A549 (cell line): ENCODE data around the gene COL26A1. TPM values are rescaled to one million over a fixed set of nuclear protein-coding genes. Genes with fewer than 3 reads are reported as not detected.

ENCODE experiments used
- ATAC-seq, 2 experiments: fragments of 200-7000 bp in 1 of 2; fragments of >200 bp in 1 of 2; cut with Nextera tagmentation in 1 of 2; cut with Tn5 transposase in 1 of 2; 3 replicates each; pipeline versions ENCODE4 v1.8.0 to v1.9.1; 2018 to 2020; ENCODE audit warnings: mild to moderate bottlenecking in 1 of 2, moderate library complexity in 1 of 2
- CTCF ChIA-PET: fragments of 300-600 bp; sonication (Branson Sonifier 250); formaldehyde crosslinking; extraction: SDS; loops from one replicate; lab custom pipeline; 2021; ENCODE audit warnings: antibody characterized with exemption, inconsistent platforms; lab: Yijun Ruan, JAX
- POLR2A ChIA-PET: fragments of 350-600 bp; formaldehyde crosslinking; extraction: SDS; loops from one replicate; lab custom pipeline; 2021; ENCODE audit warnings: antibody characterized with exemption, inconsistent platforms; lab: Yijun Ruan, JAX
- DNase-seq, 2 experiments: peaks; one replicate each; pipeline versions ENCODE4 v3.0.0 to v3.0.0-alpha.2; 2011 to 2016; ENCODE audit warnings: low read depth in 1 of 2, low spot score in 1 of 2
- FAIRE-seq: peaks from 2 replicates; lab custom pipeline; 2011; peaks lifted over from hg19 to GRCh38; lab: Jason Lieb, UNC
- H3K27ac ChIP-seq, 2 experiments: fragments of >200 bp; sonication (Bioruptor Twin); formaldehyde crosslinking; 3 replicates each; pipeline ENCODE4 v1.5.1; 2016 to 2017
- H3K4me1 ChIP-seq: fragments of >200 bp; sonication (Bioruptor Twin); formaldehyde crosslinking; 3 replicates; pipeline ENCODE4 v1.6.1; 2016
- H3K4me2 ChIP-seq: fragments of >200 bp; sonication (Bioruptor Twin); formaldehyde crosslinking; 3 replicates; pipeline ENCODE4 v1.6.1; 2016
- H3K4me3 ChIP-seq: fragments of >200 bp; sonication (Bioruptor Twin); formaldehyde crosslinking; 3 replicates; pipeline ENCODE4 v1.5.1; 2016
- H3K9me3 ChIP-seq: fragments of >200 bp; sonication (Bioruptor Twin); formaldehyde crosslinking; 3 replicates; pipeline ENCODE4 v1.6.1; 2016
- CHD2 ChIP-seq: fragments of 150-350 bp; IDR thresholded peaks from 2 replicates; pipeline ENCODE4 v1.6.1; 2014; ENCODE audit warnings: low read length; ENCODE audit not compliant: partially characterized antibody
- EHMT2 ChIP-seq: fragments of 200-600 bp; sonication (generic); IDR thresholded peaks from 2 replicates; pipeline ENCODE4 v1.6.1; 2016; ENCODE audit warnings: antibody characterized with exemption, low read depth, mild to moderate bottlenecking, moderate library complexity
- ESRRA ChIP-seq: fragments of 150-350 bp; IDR thresholded peaks from 2 replicates; pipeline ENCODE4 v1.6.1; 2014; ENCODE audit warnings: mild to moderate bottlenecking, low read length, borderline replicate concordance
- FOSL2 ChIP-seq, 2 experiments: fragments of 450-650 bp in 1 of 2; fragments of >200 bp in 1 of 2; sonication (Bioruptor Twin) in 1 of 2; formaldehyde crosslinking; IDR thresholded peaks; 2 replicates each; pipeline versions ENCODE4 v1.5.0 to v1.6.1; 2016 to 2020; ENCODE audit warnings: mild to moderate bottlenecking in 1 of 2, moderate library complexity in 1 of 2
- GATA3 ChIP-seq: IDR thresholded peaks from 2 replicates; pipeline ENCODE4 v1.6.1; 2012; ENCODE audit warnings: borderline replicate concordance
- HDAC2 ChIP-seq: fragments of 200-600 bp; sonication (generic); IDR thresholded peaks from 2 replicates; pipeline ENCODE4 v1.6.1; 2016
- HOXA7 ChIP-seq: fragments of 250-450 bp; sonication (Bioruptor Pico); IDR thresholded peaks from 2 replicates; pipeline ENCODE4 v1.5.0; 2020; ENCODE audit warnings: mild to moderate bottlenecking, moderate library complexity
- HOXB5 ChIP-seq: fragments of 250-450 bp; sonication (Bioruptor Pico); IDR thresholded peaks from 2 replicates; pipeline ENCODE4 v1.5.0; 2020; ENCODE audit warnings: mild to moderate bottlenecking, moderate library complexity
- JUN ChIP-seq, 2 experiments: fragments of >200 bp; sonication (Bioruptor Twin); formaldehyde crosslinking; IDR thresholded peaks; 2 replicates in 1 of 2; 3 replicates in 1 of 2; pipeline ENCODE4 v1.6.1; 2016 to 2017
- JUNB ChIP-seq: fragments of >200 bp; sonication (Bioruptor Twin); formaldehyde crosslinking; IDR thresholded peaks from 2 replicates; pipeline ENCODE4 v1.6.1; 2016
- KDM1A ChIP-seq: fragments of 200-600 bp; sonication (generic); IDR thresholded peaks from 2 replicates; pipeline ENCODE4 v1.6.1; 2016; ENCODE audit warnings: low read depth, mild to moderate bottlenecking
- MAZ ChIP-seq: fragments of 150-350 bp; IDR thresholded peaks from 2 replicates; pipeline ENCODE4 v1.6.1; 2014; ENCODE audit warnings: antibody characterized with exemption, low read depth, low read length, borderline replicate concordance
- MYC ChIP-seq: IDR thresholded peaks from 2 replicates; pipeline ENCODE4 v1.6.1; 2012; ENCODE audit warnings: mild to moderate bottlenecking, inconsistent platforms, low read length, improper control_type of control experiment, borderline replicate concordance
- SREBF2 ChIP-seq: fragments of 450-650 bp; IDR thresholded peaks from 2 replicates; pipeline ENCODE4 v1.6.1; 2014; ENCODE audit warnings: mild to moderate bottlenecking, moderate library complexity
- TP53 ChIP-seq: fragments of 250-450 bp; sonication (Bioruptor Pico); IDR thresholded peaks from 2 replicates; pipeline ENCODE4 v1.5.0; 2021; ENCODE audit warnings: mild to moderate bottlenecking, moderate library complexity
- ZNF302 ChIP-seq: fragments of 250-450 bp; sonication (Bioruptor Pico); IDR thresholded peaks from 2 replicates; pipeline ENCODE4 v1.9.0; 2021; ENCODE audit warnings: inconsistent platforms, mild to moderate bottlenecking, moderate library complexity
- WGBS: methylation state at CpG from one replicate; pipeline ENCODE4 v1.1.6; 2017; ENCODE audit errors: missing lambda C conversion rate; 5-methylcytosine and 5-hydroxymethylcytosine counted together
- polyA plus RNA-seq, 4 experiments: library from polyadenylated mRNA; depleted of rRNA in 3 of 4; stranded (reverse); fragments of >200 nt; fragmentation: RNase III in 1 of 4; extraction: RNeasy Plus Mini Kit Qiagen cat#74134 plus additional on column Dnase treatment in 1 of 4; gene quantifications; 2 replicates in 3 of 4; 3 replicates in 1 of 4; pipeline ENCODE4 v1.2.3, GENCODE V29; 2011 to 2017
- TF ChIP-seq, protein P1 (sequence below): IDR thresholded peaks from 2 replicates; pipeline ENCODE4 v1.6.1; 2012

The COL26A1 gene
- polyA plus RNA-seq, 2 of the 4 experiments (the other 2 are of a cell fraction) = 0.52 to 1.4 TPM

DNA sequence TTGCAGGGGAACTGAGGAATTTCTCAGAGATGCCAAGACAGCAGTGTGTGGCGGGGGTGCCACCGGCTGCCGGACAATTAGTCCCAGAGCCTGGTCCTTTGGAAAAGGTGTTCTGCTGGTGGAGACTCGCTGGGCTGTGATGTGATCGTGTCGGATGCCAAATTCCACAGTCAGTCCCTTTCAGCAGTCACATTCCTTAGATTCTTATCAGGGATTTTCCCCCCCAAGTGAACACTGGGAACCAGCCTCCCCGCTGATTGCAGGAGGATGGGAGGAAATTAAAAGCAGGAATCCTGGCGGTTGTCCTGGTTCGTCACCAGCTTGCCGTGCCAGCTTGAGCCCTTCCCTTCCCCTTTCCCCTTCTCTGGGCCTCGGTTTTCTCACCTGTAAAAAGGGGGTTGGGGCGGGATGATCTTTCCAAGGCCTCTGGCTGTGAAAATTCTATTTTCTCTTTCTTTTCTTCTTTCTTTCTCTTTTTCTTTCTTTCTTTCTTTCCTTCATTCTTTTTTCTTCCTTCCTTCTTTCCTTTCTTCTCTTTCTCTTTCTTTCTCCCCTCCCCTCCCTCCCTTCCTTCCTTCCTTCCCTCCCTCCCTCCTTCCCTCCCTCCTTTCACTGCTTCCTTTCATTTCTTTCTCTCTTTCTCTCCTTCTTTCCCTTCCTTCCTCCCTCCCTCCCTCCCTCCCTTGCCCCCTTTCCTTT, 39.6 kb downstream of the COL26A1 start:
- Histone ChIP-seq H3K9me3 (no peaks in the 10 kb centered on the region), H3K4me3 (peak overlapping the region; percentile 5; the same call in 1 of the 3 replicates), H3K4me1 (peaks cover 18% of the 10 kb centered on the region), H3K27ac (peak overlapping the region; percentile 48 to 67; a peak in 5 of 6 replicates), H3K4me2 (peak overlapping the region; percentile 62)
- CTCF ChIA-PET = interaction anchor here (1.0 to 3.6 kb wide), 2 partner anchors 9 to 140 kb away, joined by 3 to 18 read pairs; no protein-coding TSS in a partner anchor
- WGBS = 4% methylated on average over 12 of the region's 12 CpGs
- TF ChIP-seq CHD2 (no peak), GATA3 (peak; percentile 93), MAZ (no peak)
- FAIRE-seq = peak; percentile 56
- peak; percentile 71 to 72 for DNase-seq
- ATAC-seq = peak; percentile 71 to 79
- POLR2A ChIA-PET = interaction anchor here (1.1 kb wide), 1 partner anchor 80 kb away, joined by 4 read pairs; the partner anchor contains the start of gene IFT22

DNA sequence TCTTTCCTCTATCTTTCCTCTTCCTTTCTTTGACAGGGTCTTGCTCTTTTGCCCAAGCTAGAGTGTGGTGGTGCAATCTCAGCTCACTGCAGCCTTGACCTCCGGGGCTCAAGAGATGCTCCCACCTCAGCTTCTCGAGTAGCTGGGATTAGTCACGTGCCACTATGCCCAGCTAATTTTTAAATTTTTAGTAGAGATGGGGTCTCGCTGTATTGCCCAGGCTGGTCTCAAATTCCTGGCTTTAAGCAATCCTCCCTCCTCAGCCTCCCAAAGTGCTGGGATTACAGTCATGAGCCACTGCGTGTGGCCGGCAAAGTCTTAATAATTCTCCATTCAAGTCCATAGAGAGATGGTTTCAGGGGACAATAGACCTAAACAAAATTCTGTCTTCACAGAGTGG, 40.2 kb downstream of the COL26A1 start:
- Histone ChIP-seq H3K4me3 (no peak overlapping the region), H3K27ac (peak overlapping the region; percentile 31 to 67; a peak in 4 of 6 replicates), H3K4me1 (peaks cover 18% of the 10 kb centered on the region), H3K9me3 (no peaks in the 10 kb centered on the region), H3K4me2 (peak overlapping the region; percentile 62)
- CTCF ChIA-PET = interaction anchor here (0.8 to 3.6 kb wide), 3 partner anchors 9 to 140 kb away, joined by 3 to 18 read pairs (median 3); no protein-coding TSS in a partner anchor
- DNase-seq = no peak
- TF ChIP-seq JUNB = no peak
- TF ChIP-seq KDM1A = no peak
- TF ChIP-seq ESRRA = no peak
- no peak for TF ChIP-seq FOSL2 (IDR thresholded peaks at IDR 0.05)
- TF ChIP-seq FOSL2 (CRISPR knock-in tag; IDR thresholded peaks at IDR 0.05) = no peak
- TF ChIP-seq HOXB5 = no peak
- no peak for TF ChIP-seq HOXA7
- no peak for TF ChIP-seq HDAC2
- POLR2A ChIA-PET = interaction anchor here (1.1 kb wide), 1 partner anchor 81 kb away, joined by 4 read pairs; the partner anchor contains the start of gene IFT22
- 61% methylated on average over 6 of the region's 6 CpGs for WGBS
- FAIRE-seq = no peak
- no peak for ATAC-seq

DNA sequence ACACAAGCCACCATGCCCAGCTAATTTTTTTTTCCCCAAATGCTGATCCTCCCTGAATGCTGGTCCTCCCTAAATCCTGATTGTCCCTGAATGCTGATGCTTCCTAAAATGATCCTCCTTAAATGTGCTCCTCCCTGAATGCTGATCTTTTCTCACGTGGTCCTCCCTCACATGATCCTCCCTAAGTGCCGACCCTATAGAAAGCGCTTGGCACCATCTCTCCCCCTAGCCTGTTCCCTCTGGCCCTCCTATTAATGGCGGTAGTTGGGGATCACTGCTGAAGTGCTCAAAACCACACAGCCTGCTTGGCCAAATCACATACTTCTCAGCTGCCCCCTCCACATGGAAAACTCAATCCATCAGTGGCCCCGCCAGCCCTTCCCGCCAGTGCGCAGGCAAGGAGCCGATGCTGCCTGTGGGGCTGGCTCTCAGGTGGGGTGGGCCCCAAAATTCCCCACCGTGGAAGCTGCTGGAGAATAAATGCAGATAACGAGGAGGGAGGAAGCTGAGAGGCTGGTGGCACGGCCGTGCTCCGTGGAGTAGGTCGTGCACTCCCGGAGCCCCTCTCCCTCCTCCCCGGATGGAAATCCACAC, 42.9 kb downstream of the COL26A1 start:
- FAIRE-seq = no peak
- ChIA-PET POLR2A (no interaction called here), CTCF (interaction anchor here (1.1 to 2.5 kb wide), 3 partner anchors 21 to 84 kb away, joined by 3 to 6 read pairs (median 3); partner anchors contain the start of gene IFT22)
- Histone ChIP-seq H3K4me3 (no peak overlapping the region), H3K9me3 (peaks cover 20% of the 10 kb centered on the region), H3K4me2 (no peak overlapping the region), H3K4me1 (peaks cover 18% of the 10 kb centered on the region), H3K27ac (no peak overlapping the region)
- no peak for DNase-seq
- no peak for ATAC-seq
- TF ChIP-seq TP53 (CRISPR knock-in tag) (no peak), JUN (IDR thresholded peaks at IDR 0.05) (no peak), HOXA7 (no peak), EHMT2 (no peak), ZNF302 (CRISPR knock-in tag) (no peak), MYC (no peak), SREBF2 (no peak)
- TF ChIP-seq, protein P1, sequence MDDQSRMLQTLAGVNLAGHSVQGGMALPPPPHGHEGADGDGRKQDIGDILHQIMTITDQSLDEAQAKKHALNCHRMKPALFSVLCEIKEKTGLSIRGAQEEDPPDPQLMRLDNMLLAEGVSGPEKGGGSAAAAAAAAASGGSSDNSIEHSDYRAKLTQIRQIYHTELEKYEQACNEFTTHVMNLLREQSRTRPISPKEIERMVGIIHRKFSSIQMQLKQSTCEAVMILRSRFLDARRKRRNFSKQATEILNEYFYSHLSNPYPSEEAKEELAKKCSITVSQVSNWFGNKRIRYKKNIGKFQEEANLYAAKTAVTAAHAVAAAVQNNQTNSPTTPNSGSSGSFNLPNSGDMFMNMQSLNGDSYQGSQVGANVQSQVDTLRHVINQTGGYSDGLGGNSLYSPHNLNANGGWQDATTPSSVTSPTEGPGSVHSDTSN = no peak
- 74% methylated on average over 15 of the region's 16 CpGs for WGBS
